HepG2 (cell line): ENCODE measurements around the gene CDC42EP5. TPM values are rescaled to one million over a fixed set of nuclear protein-coding genes. Genes with fewer than 3 reads are reported as not detected.

Source experiments
- ATAC-seq: fragments of 200-7000 bp; cut with Tn5 transposase; 3 replicates; pipeline ENCODE4 v1.9.1; 2020; ENCODE audit warnings: mild to moderate bottlenecking, moderate library complexity
- BruUV-seq: library from RNA; stranded (reverse); fragments of 400-500 nt; replicated peaks from 2 replicates; lab custom pipeline; 2021; lab: Mats Ljungman, UMichigan
- CTCF ChIA-PET: fragments of 300-600 bp; formaldehyde crosslinking; extraction: SDS; loops from one replicate; lab custom pipeline; 2021; ENCODE audit warnings: low total read pairs, inconsistent platforms, low intra/inter-chr PET ratio; lab: Yijun Ruan, JAX
- POLR2A ChIA-PET: fragments of 350-600 bp; sonication (Branson Sonifier 250); formaldehyde crosslinking; loops from one replicate; lab custom pipeline; 2020; ENCODE audit warnings: antibody characterized with exemption, inconsistent platforms; lab: Yijun Ruan, JAX
- DNase-seq: peaks from one replicate; pipeline ENCODE4 v3.0.0-alpha.2; 2015; ENCODE audit warnings: low spot score
- FAIRE-seq: peaks from 3 replicates; lab custom pipeline; 2011; peaks lifted over from hg19 to GRCh38; lab: Jason Lieb, UNC
- H2AFZ ChIP-seq: one replicate; pipeline ENCODE4 v1.6.1; 2011; ENCODE audit warnings: low read length, inconsistent platforms
- H3K27ac ChIP-seq: fragments of 300-600 bp; 3 replicates; pipeline ENCODE4 v1.8.0; 2011; ENCODE audit warnings: mixed run types, mild to moderate bottlenecking, mixed read lengths, low read length, inconsistent platforms; ENCODE audit not compliant: insufficient read depth; ENCODE audit errors: extremely low read length
- H3K27me3 ChIP-seq, 2 experiments: fragments of 200-600 bp in 1 of 2; 2 replicates in 1 of 2; 3 replicates in 1 of 2; pipeline versions ENCODE4 v1.6.0 to v1.8.0; 2011; ENCODE audit warnings: low read length in 2 of 2, mild to moderate bottlenecking in 2 of 2, moderate library complexity in 2 of 2, inconsistent platforms in 1 of 2; ENCODE audit not compliant: insufficient read depth in 2 of 2, control insufficient read depth in 1 of 2
- H3K36me3 ChIP-seq, 2 experiments: fragments of 200-600 bp in 1 of 2; replicated peaks in 1 of 2; 2 replicates in 1 of 2; 3 replicates in 1 of 2; pipeline versions ENCODE4 v1.5.1 to v1.8.0; 2011; ENCODE audit warnings: low read length in 2 of 2, inconsistent platforms in 1 of 2; ENCODE audit not compliant: insufficient read depth in 2 of 2, control insufficient read depth in 1 of 2
- H3K4me1 ChIP-seq: 2 replicates; pipeline ENCODE4 v1.5.1; 2012; ENCODE audit warnings: low read length, inconsistent platforms; ENCODE audit not compliant: insufficient read depth
- H3K4me2 ChIP-seq: 2 replicates; pipeline ENCODE4 v1.6.0; 2011; ENCODE audit warnings: low read depth, low read length, inconsistent platforms
- H3K4me3 ChIP-seq, 3 experiments: fragments of 200-600 bp in 1 of 3; sonication (generic), shearing (Covaris generic) in 1 of 3; replicated peaks in 1 of 3; 2 replicates each; pipeline ENCODE4 v1.5.1; 2011 to 2016; ENCODE audit warnings: low read length in 3 of 3, inconsistent platforms in 2 of 3, low read depth in 2 of 3, mild to moderate bottlenecking in 2 of 3, control low read depth in 1 of 3, mixed read lengths in 1 of 3; ENCODE audit not compliant: insufficient read depth in 1 of 3
- H3K79me2 ChIP-seq: one replicate; pipeline ENCODE4 v1.6.1; 2011; ENCODE audit warnings: low read length, inconsistent platforms; ENCODE audit not compliant: insufficient read depth
- H3K9ac ChIP-seq: 2 replicates; pipeline ENCODE4 v1.6.0; 2011; ENCODE audit warnings: mild to moderate bottlenecking, low read depth, low read length, inconsistent platforms; ENCODE audit not compliant: insufficient read depth
- H3K9me3 ChIP-seq: 2 replicates; pipeline ENCODE4 v1.5.1; 2012; ENCODE audit warnings: mild to moderate bottlenecking, low read length
- H4K20me1 ChIP-seq: 2 replicates; pipeline ENCODE4 v1.6.0; 2011; ENCODE audit warnings: inconsistent platforms, mild to moderate bottlenecking, low read length, moderate library complexity; ENCODE audit not compliant: insufficient read depth
- ATF7-NPFF ChIP-seq: sonication (generic); formaldehyde crosslinking; IDR thresholded peaks from 2 replicates; pipeline ENCODE4 v1.8.1; 2023; ENCODE audit warnings: mild to moderate bottlenecking, low read depth, missing genetic modification reagents, moderate library complexity
- CTCF ChIP-seq: sonication (generic); formaldehyde crosslinking; IDR thresholded peaks from 2 replicates; pipeline ENCODE4 v1.5.0; 2020; ENCODE audit warnings: mild to moderate bottlenecking, missing genetic modification reagents, moderate library complexity
- HNF4A ChIP-seq: sonication (generic); formaldehyde crosslinking; IDR thresholded peaks from 2 replicates; pipeline ENCODE4 v1.4.0; 2020; ENCODE audit warnings: missing genetic modification reagents
- HNRNPLL ChIP-seq: fragments of 200-400 bp; formaldehyde crosslinking; IDR thresholded peaks from 2 replicates; pipeline ENCODE4 v1.6.1; 2017; ENCODE audit warnings: mild to moderate bottlenecking, low read depth, low read length; ENCODE audit not compliant: poor library complexity, severe bottlenecking
- MLX ChIP-seq: IDR thresholded peaks from 2 replicates; pipeline ENCODE4 v1.6.1; 2016
- MXD4 ChIP-seq: IDR thresholded peaks from 2 replicates; pipeline ENCODE4 v1.6.1; 2016; ENCODE audit warnings: mild to moderate bottlenecking, missing biosample characterization, missing genetic modification reagents
- NFKBIZ ChIP-seq: IDR thresholded peaks from 2 replicates; pipeline ENCODE4 v1.6.1; 2018; ENCODE audit warnings: missing genetic modification reagents, missing compliant biosample characterization
- RBFOX2 ChIP-seq: fragments of 200-400 bp; formaldehyde crosslinking; IDR thresholded peaks from 2 replicates; pipeline ENCODE4 v1.6.1; 2017; ENCODE audit warnings: low read depth, mild to moderate bottlenecking, low read length
- SKIL ChIP-seq: sonication (generic); formaldehyde crosslinking; IDR thresholded peaks from 2 replicates; pipeline ENCODE4 v1.8.0; 2022; ENCODE audit warnings: missing genetic modification reagents, mild to moderate bottlenecking, moderate library complexity, borderline replicate concordance
- STAG1 ChIP-seq: sonication (generic); formaldehyde crosslinking; IDR thresholded peaks from 2 replicates; pipeline ENCODE4 v1.4.0; 2020; ENCODE audit warnings: missing genetic modification reagents
- TBP ChIP-seq: sonication (generic); formaldehyde crosslinking; IDR thresholded peaks from 2 replicates; pipeline ENCODE4 v1.5.0; 2020; ENCODE audit warnings: missing genetic modification reagents
- ZBTB33 ChIP-seq: sonication (generic); formaldehyde crosslinking; IDR thresholded peaks from 2 replicates; pipeline ENCODE4 v1.4.0; 2020; ENCODE audit warnings: missing genetic modification reagents
- ZNF687 ChIP-seq: sonication (generic); formaldehyde crosslinking; IDR thresholded peaks from 2 replicates; pipeline ENCODE4 v1.5.1; 2020; ENCODE audit warnings: mild to moderate bottlenecking, missing genetic modification reagents, moderate library complexity
- ZNF850 ChIP-seq: sonication (generic); formaldehyde crosslinking; conservative IDR thresholded peaks from 2 replicates; pipeline ENCODE4 v1.9.0; 2021; ENCODE audit warnings: mild to moderate bottlenecking, missing genetic modification reagents
- WGBS: methylation state at CpG from one replicate; pipeline ENCODE4 v1.1.6; 2017; ENCODE audit warnings: low lambda C conversion rate; 5-methylcytosine and 5-hydroxymethylcytosine counted together
- in situ Hi-C: cut with HindIII; loops from 2 replicates; pipeline ENCODE4 v1.10.0; 2017; ENCODE audit warnings: low pct_unique_long_range_greater_than_20kb; ENCODE audit not compliant: extremely low pct_ligation_motif_present
- intact Hi-C: fragments of 100-400 bp; cut with micrococcal nuclease; formaldehyde crosslinking; loops from one replicate; pipeline ENCODE4 v1.10.0; 2022; ENCODE audit not compliant: unreplicated experiment
- polyA plus RNA-seq, 8 experiments: library from polyadenylated mRNA; depleted of rRNA in 3 of 8; stranded (reverse) in 7 of 8; unstranded in 1 of 8; fragments of >200 nt; fragmentation: Illumina TruSeq in 4 of 8; extraction: Trizol in 4 of 8; gene quantifications; 2 replicates each; pipeline versions ENCODE4 v1.2.1 to v1.2.3, GENCODE V29; 2011 to 2016; ENCODE audit warnings: low read depth in 4 of 8, missing spikeins in 1 of 8, mixed read lengths in 1 of 8; ENCODE audit not compliant: insufficient read depth in 1 of 8
- total RNA-seq, 5 experiments: library from RNA; depleted of rRNA; stranded (reverse); fragments of >200 nt; fragmentation: Illumina TruSeq; extraction: Trizol; gene quantifications; 2 replicates each; pipeline ENCODE4 v1.2.3, GENCODE V29; 2016; ENCODE audit warnings: low read depth in 1 of 5

The CDC42EP5 gene
- total and polyA plus RNA-seq, 2 of the 13 experiments (the other 11 are each of a cell fraction or from before 2014, with no cell fraction given), result 0.41 to 1.6 TPM

- Histone ChIP-seq H3K27ac (no peak overlapping the region), H4K20me1 (no peaks in the 10 kb centered on the region), H3K9me3 (no peaks in the 10 kb centered on the region), H3K27me3 (no peaks in the 10 kb centered on the region), H3K4me1 (peaks cover 50% of the 10 kb centered on the region), H3K4me3 (no peak overlapping the region), H3K4me2 (no peak overlapping the region), H2AFZ (no peak overlapping the region), H3K79me2 (no peaks in the 10 kb centered on the region), H3K36me3 (no peaks in the 10 kb centered on the region), H3K9ac (no peak overlapping the region)
- intact Hi-C loops (no loop called here), in situ Hi-C loops (no loop called here)
- no peak for FAIRE-seq
- BruUV-seq, result no TSS peak
- DNase-seq, result no peak
- POLR2A ChIA-PET, result interaction anchor here (1.3 to 4.2 kb wide), 3 partner anchors 8 to 40 kb away, joined by 3 to 41 read pairs (median 32); partner anchors contain the start of gene LENG9
- CTCF ChIA-PET, result no interaction called here
- 94% methylated on average over 12 of the region's 20 CpGs for WGBS
- ATAC-seq, result no peak
- TF ChIP-seq SKIL (no peak), HNRNPLL (no peak), STAG1 (no peak), TBP (CRISPR knock-in tag) (no peak), HNF4A (CRISPR knock-in tag) (no peak), ZNF850 (CRISPR knock-in tag) (no peak), ATF7-NPFF (CRISPR knock-in tag) (no peak), ZBTB33 (CRISPR knock-in tag) (peak; percentile 14; the same call in 1 of the 2 replicates), MLX (CRISPR knock-in tag) (no peak), RBFOX2 (0 out of 2 replicates have a peak, but pooled peaks have one; percentile 33), ZNF687 (CRISPR knock-in tag) (0 out of 2 replicates have a peak, but pooled peaks have one; percentile 10), NFKBIZ (CRISPR knock-in tag) (no peak), MXD4 (no peak), CTCF (0 out of 2 replicates have a peak, but pooled peaks have one; percentile 8)
Observed at GRCh38 chr19:54422136-54422535, 51.0 kb downstream of the CDC42EP5 start.
